ENCODE measurements around the gene NLRP14.

DNA sequence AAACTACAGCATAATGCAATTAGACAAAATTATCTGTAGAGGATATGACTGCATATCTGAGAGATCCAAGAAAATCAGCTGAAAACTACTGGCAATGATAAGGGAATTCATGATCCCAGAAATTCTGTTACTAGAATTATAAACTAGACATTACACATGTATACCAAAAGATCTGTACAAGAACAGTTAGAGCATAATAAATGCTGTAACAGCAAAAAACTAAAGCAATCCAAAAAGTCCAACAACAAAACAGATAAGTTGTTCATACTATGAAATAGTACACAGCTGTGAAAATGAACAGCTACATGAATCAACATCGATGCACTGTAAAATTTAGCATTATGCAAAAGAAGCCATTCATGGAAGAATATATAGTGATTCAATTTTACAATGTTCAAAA, 6.2 kb upstream of the NLRP14 start:
- TF ChIP-seq POLR2A (IDR thresholded peaks at IDR 0.05; ENCODE audit: low read depth, low read length): no peak
- no peak for TF ChIP-seq TAF1 (IDR thresholded peaks at IDR 0.05; ENCODE audit: borderline replicate concordance, low read depth, low read length)
